ENCODE data around the gene PRSS3.
"Not testable (repeated sequence)": the region's sequence is repeated elsewhere in the genome, so short reads cannot be mapped to it uniquely, and the experiment has no call there.

Gene PRSS3

GRCh38 chr9:33818847-33819500, 23.6 kb downstream of the PRSS3 start:
- DNase-seq, result no peak

DNA sequence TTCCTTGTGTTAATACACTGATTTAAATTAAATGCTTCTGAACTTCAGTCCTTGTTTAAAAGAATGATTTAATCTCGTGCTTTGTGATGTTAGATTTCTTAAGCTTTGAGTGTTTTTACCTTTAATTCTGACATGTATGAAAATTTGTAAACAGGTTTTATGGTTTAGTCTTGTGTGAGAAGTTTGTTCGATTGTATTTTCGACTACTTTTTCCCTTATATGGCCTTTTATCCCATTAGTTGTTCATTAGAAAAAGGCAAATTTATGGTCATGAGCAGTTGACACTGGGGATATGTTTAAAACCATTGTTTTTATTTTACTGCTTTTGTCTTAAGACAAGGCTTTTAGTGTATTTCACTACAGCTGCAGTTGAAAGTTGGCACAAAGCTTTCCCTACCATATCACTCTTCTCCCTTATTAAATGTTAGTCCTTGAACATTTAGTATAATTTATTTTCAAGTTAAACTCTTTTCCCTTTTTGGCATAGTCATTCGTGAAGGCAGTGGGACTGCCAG, 24.9 kb downstream of the PRSS3 start:
- no peak for DNase-seq

DNA sequence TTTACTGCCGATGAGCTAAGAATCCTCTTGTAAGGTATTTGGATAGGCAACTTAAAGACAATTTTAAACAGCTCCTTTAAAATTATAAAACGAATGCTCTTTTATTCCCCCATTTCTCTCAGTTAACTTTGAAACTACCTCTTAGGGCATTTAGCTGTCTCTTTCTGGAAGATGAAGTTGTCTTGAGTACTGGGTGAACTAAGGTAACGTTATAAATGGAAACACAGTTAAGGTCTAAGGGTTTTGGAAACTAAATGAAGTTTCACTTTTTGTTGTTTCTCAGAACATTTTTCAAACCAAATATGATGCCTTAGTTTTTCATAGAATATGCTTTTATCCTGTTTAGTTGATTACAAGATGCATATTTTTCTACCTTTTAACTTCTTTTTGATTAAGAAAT, 28.4 kb downstream of the PRSS3 start:
- no peak for DNase-seq

- DNase-seq, result not testable (repeated sequence)
These were observed 31.9 kb downstream of the PRSS3 start for GRCh38 chr9:33827285-33827684.

GRCh38 chr9:33829641-33830230, 34.4 kb downstream of the PRSS3 start:
- DNase-seq, result not testable (repeated sequence)

- DNase-seq, result no peak
These were observed 40.4 kb downstream of the PRSS3 start for GRCh38 chr9:33835625-33836260.

DNA sequence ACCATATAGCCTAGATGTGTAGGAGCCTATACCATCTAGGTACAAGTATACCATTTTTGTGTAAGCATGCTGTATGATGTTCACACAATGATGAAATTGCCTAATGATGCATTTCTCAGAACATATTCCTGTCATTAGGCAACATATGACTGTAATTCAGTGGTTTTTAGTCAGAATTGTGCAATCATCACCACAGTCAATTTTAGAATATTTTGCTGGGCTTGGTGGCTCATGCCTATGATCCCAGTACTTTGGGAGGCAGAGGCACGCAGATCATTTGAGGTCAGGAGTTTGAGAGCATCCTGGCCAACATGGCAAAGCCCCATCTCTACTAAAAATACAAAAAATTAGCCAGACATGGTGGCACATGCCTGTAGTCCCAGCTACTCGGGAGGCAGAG, 40.9 kb downstream of the PRSS3 start:
- not testable (repeated sequence) for DNase-seq

GRCh38 chr9:33837138-33837537, 41.8 kb downstream of the PRSS3 start:
- DNase-seq, result no peak

- no peak for DNase-seq
These were observed 45.0 kb downstream of the PRSS3 start for GRCh38 chr9:33840381-33840780.

DNA sequence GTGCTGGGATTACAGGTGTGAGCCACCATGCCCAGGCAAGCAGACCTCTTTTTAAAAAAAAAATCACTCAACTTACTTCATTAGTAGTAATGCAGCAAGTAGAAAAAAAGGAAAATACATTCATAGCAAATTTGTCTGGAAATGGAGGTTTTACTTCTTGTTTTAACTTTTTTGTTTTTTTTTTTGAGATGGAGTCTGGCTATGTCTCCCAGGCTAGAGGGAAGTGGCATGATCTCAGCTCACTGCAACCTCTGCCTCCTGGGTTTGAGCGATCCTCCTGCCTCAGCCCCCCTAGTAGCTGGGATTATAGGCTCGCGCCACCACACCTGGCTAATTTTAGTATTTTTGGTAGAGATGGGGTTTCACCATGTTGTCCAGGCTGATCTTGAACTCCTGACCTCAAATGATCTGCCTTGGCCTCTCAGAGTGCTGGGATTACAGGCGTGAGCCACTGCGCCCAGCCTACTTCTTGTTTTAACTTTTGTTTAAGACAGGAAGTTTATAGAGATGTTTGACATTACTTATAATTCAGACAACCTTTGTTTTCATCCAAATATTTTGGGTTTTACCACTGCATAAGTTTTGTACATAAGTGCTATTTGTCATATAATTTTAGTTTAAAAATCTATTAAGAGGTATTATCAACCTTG, 48.1 kb downstream of the PRSS3 start:
- DNase-seq, result no peak

DNA sequence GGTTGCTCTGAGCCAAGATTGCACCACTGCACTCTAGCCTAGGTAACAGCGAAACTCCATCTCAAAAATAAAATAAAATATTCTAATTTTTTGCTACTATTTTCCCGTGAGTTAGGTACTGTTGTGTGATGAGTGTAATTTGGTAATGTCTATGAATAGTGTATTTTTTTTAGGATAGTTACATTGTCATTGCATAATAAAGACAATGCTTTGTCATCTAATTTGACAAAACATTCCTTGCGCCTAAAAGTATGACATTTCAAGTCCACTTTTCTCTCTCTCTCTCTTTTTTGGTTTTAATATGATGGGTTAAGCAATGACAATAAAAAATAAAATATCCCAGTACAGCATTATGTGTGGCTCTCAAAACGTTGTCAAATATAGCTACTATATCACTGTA, 50.9 kb downstream of the PRSS3 start:
- DNase-seq, result no peak

GRCh38 chr9:33847894-33848205, 52.5 kb downstream of the PRSS3 start:
- DNase-seq, result not testable (repeated sequence)

Measured in GOT3 (cell line).